Activated CD4-positive, alpha-beta T cell treated with anti-CD3 and anti-CD28 coated beads, Interleukin-10, Interleukin-2, amounts not matched to agents 100 ng/mL and 50 ng/mL, durations not matched to agents 16 hours and 8 hours (primary cell): ENCODE data around the gene AMIGO3.
"Not testable (repeated sequence)": the region's sequence is repeated elsewhere in the genome, so short reads cannot be mapped to it uniquely, and the experiment has no call there.

Experiments
- DNase-seq: peaks from one replicate; pipeline ENCODE4 v3.0.0-alpha.2; 2020

The AMIGO3 gene

GRCh38 chr3:49686769-49687423 is 32.6 kb downstream of the AMIGO3 start:
- peak; percentile 57 for DNase-seq

GRCh38 chr3:49686346-49686745 is 33.1 kb downstream of the AMIGO3 start:
- DNase-seq: peak; percentile 19

DNA sequence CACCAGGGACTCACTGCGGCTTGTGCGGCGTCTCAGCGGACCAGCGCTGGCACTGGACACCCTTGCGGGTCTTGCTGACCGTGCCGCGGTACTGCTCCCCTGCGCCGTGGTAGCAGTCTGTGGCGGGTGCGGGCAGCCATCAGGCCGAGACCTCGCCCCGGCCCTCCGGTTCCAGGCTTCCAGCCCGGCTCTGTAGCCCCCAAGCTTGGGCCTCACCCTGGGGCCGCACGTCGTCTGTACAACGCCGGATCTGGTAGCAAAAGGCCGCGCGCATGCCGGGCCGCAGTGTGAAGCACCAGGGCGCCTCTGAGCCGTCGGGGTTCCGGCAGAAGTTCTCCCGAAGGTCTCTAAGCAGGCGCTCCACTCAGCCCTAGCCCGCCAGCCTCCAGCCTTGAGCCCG is 33.6 kb downstream of the AMIGO3 start:
- DNase-seq: not testable (repeated sequence)

DNA sequence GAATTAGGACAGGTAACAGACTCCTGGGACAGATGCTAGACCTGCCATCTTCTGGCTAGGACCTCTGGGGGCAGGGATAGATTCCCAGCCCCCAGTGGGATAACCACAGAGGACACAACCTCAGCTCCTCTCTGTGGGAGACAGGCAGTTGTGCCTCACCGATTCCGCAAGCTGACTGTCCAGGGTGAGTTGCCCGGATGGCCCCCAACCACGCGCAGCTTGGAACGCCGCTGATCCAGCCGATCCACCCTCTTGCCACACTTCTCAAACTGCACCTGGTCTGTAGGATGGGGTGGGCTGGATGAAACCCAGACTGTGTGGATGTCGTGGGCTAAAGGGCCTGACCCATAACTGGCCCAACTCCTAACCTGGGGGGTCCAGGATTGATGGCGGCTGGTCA is 34.4 kb downstream of the AMIGO3 start:
- not testable (repeated sequence) for DNase-seq

DNA sequence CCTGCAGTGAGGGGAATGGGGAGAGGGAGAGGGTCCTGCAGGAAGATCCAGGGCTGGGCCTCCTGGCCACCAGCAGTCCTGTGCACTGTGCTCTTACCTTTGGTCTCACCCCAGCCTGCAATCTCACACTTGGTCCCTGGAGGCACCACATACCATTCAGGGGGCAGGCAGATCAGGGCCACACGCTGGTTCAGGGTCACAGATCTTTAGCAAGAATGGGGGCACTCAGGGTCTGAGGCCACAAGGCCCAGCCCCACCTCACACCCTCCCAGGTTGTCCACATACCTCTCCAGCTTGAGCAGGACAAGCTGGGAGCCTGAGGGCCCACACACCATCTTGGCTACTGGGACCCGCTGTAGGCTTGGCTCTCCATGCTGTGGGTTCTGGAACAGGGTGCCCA is 35.0 kb downstream of the AMIGO3 start:
- DNase-seq: not testable (repeated sequence)

DNA sequence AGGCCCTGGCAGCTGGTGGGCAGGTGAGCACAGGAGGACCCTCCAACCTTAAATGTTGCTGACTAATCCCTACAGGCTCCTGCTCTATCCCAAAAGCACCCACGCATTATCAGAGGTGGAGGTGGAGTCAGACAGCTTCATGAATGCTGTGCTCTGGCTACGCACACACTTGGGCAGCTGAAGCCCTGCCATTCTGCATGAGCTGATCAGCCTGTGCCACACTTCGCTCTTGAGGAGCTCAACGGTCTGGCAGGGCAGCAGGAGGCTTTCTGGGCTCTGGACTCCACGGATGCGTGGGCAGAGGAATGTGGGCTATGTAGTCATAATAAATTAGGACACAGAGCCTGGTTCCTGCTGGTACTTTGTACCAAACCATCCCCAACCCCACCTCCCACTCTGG is 36.3 kb downstream of the AMIGO3 start:
- DNase-seq: no peak

DNA sequence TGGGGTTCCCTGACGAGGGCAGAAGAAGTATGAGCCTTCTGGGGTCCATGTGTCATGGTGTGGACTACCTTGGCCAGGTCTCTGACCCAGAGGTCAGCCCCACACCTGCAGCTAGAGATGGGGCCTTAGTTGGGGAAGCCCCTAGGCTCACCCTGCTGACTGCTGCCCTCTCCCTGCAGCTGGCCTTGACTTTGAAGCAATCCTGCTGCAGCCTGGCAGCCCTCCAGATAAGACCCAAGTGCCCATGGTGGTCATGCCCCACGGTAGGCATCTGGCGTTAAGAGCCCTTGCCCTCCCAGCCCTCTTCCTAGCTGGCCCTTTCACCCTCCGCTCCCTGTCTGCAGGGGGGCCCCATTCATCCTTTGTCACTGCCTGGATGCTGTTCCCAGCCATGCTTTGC is 37.9 kb downstream of the AMIGO3 start:
- DNase-seq: no peak

DNA sequence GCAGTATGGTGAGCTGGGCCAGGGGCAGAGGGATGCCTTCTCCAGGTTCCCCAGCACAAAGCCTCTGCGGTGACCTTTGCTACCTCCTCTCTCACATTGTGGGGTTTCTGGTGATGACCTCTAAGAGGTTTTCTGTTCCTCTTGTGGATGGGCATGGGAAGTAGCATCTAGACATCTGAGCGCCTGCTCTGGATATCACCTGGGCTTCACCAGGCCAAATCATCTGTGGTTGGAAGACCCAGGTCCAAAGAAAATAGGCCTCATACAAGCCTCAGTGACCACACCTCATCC is 38.3 kb downstream of the AMIGO3 start:
- no peak for DNase-seq

- DNase-seq: no peak
These were observed 38.8 kb downstream of the AMIGO3 start for GRCh38 chr3:49680493-49681231.

- no peak for DNase-seq
These were observed 43.6 kb downstream of the AMIGO3 start for GRCh38 chr3:49675912-49676311.

DNA sequence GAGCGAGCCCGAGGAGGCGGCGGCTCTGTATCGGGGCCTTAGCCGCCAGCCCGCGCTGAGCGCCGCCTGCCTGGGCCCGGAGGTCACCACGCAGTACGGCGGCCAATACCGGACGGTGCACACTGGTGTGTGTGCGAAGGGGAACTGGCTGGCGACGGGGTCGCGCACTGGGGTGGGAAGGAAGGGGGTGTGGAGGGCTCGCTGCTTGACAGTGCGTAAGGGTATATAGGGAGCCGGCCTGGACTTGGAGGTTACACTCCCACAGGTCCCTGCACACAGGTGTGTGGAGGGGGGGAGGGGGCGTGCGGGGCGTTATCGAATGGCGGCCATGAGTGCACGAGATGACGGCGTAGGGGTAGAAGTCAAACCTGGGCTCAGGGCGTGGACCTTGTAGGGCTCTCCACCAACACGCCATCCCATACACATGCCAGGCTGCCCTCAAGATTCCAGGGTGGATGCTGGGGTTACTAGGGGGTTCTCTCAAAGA is 44.9 kb downstream of the AMIGO3 start:
- no peak for DNase-seq

DNA sequence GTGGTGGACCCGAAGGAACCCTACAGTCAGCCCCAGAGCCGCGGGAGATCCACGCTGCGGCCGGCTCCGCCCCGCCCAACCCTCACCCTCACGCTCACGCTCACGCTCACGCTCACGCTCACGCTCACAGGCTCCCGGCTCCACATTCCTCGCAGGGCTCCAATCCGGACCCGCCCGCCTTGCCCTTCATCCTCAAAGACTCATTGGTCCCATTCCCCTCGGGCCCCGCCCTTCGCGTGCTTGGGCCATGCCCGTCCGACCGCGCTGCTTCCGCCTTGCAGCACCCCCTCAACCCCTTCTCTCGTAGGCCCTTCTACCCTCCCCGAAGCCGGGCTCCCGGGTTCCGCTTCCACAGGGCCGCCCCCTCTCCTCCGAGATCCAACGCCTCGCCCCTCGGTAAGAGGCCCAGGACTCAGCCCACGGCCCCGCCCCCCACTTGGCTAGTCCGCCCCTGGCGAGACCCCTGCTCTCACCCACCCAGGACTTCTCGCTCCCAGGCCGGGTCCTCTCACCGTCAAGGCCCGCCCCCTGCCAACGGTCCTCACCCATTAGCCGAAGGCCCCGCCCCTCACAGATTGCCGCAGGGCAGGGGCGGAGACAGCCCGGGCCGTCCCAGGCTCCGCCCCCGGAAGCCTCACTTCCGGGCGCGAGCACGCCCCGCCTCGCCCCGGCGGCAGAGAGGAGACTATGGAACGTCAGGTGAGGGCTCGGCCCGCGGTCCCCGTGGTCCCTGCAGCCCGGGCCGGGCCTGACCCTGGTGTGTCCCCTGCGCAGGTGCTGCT is 45.6 kb downstream of the AMIGO3 start, which contains the start of gene APEH:
Gene APEH, plus strand, starts transcription at position 637 of the 782 bp plus-strand sequence. Its CDS starts 51 bp downstream, at position 688.
- DNase-seq: peak; percentile 100

DNA sequence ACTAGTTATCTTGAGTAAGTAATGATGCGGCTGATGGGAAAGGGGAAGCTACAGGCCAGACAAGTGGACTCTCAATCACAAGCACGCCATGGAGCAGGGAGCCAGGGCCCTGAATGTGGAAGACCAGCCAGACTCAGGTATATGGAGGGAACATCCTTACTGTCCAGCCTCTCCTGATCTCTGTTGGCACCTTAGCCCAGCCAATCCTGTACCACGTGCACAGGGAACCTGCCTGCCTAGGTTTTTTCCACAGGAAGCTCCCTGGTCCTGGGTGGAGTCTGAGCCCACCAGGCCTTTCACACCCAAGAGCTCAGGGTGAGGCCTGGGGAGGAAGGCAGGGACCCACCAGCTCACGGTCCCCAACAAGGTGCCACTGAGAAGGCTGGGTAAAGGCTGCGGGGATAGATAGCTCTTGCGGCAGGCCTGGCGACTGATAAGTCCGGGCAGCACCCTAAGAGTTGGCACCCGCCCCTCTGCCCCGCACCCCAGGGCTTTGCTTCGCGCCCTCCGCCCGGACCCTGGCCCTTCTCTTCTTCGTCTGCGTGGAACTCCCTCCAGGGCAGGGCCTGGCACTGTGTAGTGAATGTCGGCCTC is 46.3 kb downstream of the AMIGO3 start:
- peak; percentile 44 for DNase-seq

- DNase-seq: peak; percentile 82
These were observed 47.9 kb downstream of the AMIGO3 start for GRCh38 chr3:49671291-49672288.

- no peak for DNase-seq
These were observed 48.6 kb downstream of the AMIGO3 start for GRCh38 chr3:49670940-49671290.

GRCh38 chr3:49669352-49669751 is 50.1 kb downstream of the AMIGO3 start:
- no peak for DNase-seq

GRCh38 chr3:49668861-49669260 is 50.6 kb downstream of the AMIGO3 start:
- no peak for DNase-seq

DNA sequence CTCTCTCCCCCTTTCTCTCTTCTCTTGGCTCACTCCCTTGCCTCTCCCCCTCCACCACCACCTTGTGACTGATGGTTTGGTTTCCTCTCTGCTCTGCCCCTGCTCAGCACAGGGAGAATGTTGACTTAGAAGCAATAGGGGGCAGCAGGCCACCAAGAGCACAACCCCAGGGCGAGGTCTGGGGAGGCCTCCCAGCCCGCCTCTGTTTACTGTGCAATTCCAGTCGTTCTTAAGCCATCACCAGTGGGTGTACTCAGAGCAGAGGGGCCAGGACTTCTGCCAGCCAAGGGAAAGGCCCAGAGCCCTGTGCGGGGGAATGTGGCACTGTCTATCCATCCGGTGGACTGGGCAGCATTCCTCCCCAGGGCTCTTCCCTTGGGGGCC is 51.1 kb downstream of the AMIGO3 start:
- no peak for DNase-seq

DNA sequence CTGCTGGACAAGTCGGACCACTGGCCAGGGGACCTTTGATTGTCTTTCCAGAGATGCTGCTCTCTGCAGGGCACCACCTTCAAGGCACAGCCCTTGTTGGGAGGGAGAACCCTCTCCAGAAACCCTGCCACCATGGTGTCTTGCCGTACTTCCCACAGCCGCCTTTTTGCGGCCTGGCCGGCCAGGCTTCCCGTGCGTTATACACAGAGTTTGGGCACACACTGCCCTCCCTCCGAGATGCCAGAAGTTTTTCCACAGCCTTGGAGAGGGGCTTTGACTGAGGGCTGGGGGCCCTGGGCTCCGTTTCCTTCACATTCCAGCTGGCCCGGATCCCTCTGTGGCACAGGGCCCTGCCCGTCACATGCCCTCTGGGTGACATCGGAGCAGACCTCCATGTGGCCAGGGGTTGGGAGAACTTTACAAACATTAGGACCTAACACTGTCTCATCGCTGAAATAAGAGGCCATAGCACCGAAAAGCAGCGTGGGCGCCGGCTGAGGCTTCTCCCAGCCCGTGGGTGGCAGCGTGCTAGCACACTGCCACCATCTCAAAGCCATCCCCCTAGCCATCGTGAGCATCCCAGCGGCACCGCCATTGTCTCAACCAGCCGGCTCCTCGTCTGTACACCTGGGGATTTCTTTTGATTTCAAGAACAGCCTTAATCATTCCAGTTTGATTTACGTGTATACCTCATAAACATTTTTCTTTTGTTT is 51.6 kb downstream of the AMIGO3 start:
- DNase-seq: no peak
